Astrocyte of the spinal cord (primary cell): ENCODE data around the gene HIRIP3.
A peak's percentile ranks its signal among the peaks of the same experiment; 100 is the strongest.

Source experiments
- DNase-seq: peaks from one replicate; pipeline ENCODE4 v3.0.0; 2011; ENCODE audit warnings: low read depth, low spot score
- H3K4me3 ChIP-seq: 2 replicates; pipeline ENCODE4 v1.5.1; 2011; ENCODE audit warnings: low read depth, mild to moderate bottlenecking, low read length, moderate library complexity
- CTCF ChIP-seq: IDR thresholded peaks from 2 replicates; pipeline ENCODE4 v1.5.1; 2012; ENCODE audit warnings: low read depth, mild to moderate bottlenecking, low read length, inconsistent platforms
- in situ Hi-C: cut with HindIII; loops from 2 replicates; pipeline ENCODE4 v1.10.0; 2017; ENCODE audit warnings: low sequenced_read_pairs

HIRIP3 gene

GRCh38 chr16:29982560-29983419 is 12.6 kb downstream of the HIRIP3 start:
- DNase-seq: no peak
- no peak overlapping the region for H3K4me3 ChIP-seq
- no peak for TF ChIP-seq CTCF
- in situ Hi-C loops: no loop called here

GRCh38 chr16:29978564-29979270 is 16.7 kb downstream of the HIRIP3 start:
- H3K4me3 ChIP-seq: no peak overlapping the region
- TF ChIP-seq CTCF: no peak
- in situ Hi-C loops: no loop called here
- no peak for DNase-seq

GRCh38 chr16:29978081-29978480 is 17.3 kb downstream of the HIRIP3 start:
- no peak overlapping the region for H3K4me3 ChIP-seq
- TF ChIP-seq CTCF: no peak
- in situ Hi-C loops: no loop called here
- no peak for DNase-seq

- no peak overlapping the region for H3K4me3 ChIP-seq
- DNase-seq: no peak
- no peak for TF ChIP-seq CTCF
- in situ Hi-C loops: no loop called here
Measured at GRCh38 chr16:29977063-29977825, 18.2 kb downstream of the HIRIP3 start.

GRCh38 chr16:29975811-29976511 is 19.5 kb downstream of the HIRIP3 start:
- peak overlapping the region; percentile 93 for H3K4me3 ChIP-seq
- DNase-seq: no peak
- in situ Hi-C loops: no loop called here
- TF ChIP-seq CTCF: no peak

DNA sequence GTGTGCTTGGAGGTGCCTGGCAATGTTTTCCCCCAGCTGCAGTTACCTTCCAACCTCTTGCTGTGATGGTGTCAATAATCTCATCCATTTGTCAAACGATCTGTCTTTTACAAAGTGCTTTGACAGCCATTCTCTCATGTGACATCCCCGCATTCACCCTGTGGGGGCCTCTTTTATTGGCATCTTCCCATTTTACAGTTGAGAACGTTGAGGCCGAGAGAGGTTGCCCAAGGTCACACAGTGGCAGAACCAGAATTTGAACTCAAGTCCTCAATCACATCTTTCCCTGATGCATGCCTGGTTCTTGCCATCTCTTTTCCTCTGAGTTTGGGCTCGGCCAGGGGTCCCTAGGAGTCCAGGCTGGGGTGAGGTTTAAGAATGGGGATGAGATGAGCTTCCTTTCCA is 20.3 kb downstream of the HIRIP3 start:
- in situ Hi-C loops: no loop called here
- TF ChIP-seq CTCF: no peak
- DNase-seq: no peak
- H3K4me3 ChIP-seq: peak overlapping the region; percentile 93
